NT2/D1 (cell line): ENCODE results near the gene GPC6.

Experiments
- YY1 ChIP-seq: IDR thresholded peaks from 2 replicates; pipeline ENCODE4 v1.6.1; 2011; ENCODE audit not compliant: insufficient read length, insufficient read depth
- ZNF274 ChIP-seq: IDR thresholded peaks from 2 replicates; pipeline ENCODE4 v1.6.1; 2011; ENCODE audit warnings: mild to moderate bottlenecking, low read depth, low read length

DNA sequence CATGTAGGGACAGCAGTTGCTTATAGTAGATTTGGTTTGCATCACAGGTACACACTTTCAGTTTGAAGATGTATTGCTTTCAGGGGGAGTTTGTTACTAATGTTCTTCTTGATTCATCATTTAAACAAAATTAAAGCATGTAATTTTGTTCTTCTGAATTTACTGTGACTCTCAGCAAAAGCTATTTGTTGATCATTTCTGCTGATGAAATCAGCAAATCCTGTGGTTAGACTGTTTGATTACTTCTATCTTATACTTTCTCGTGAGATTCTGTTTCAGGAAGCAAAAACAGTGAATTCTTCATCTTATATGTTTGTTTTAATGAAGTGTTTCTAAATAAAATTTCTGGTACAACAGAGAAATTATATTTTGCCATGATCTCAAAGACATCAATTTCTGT, 497.6 kb downstream of the GPC6 start:
- TF ChIP-seq YY1 (no peak), ZNF274 (no peak)
